ENCODE measurements around the gene INPPL1.

- TF ChIP-seq TAF1 (IDR thresholded peaks at IDR 0.05; ENCODE audit: borderline replicate concordance, insufficient read depth, low read length) (no peak), SIN3A (IDR thresholded peaks at IDR 0.05; ENCODE audit: borderline replicate concordance, insufficient read depth, low read length) (no peak), REST (IDR thresholded peaks at IDR 0.05; ENCODE audit: insufficient read depth in 1 of 2, low read depth in 2 of 2, low read length in 2 of 2) (no peak)
Observed at GRCh38 chr11:72259490-72259889, 34.9 kb downstream of the INPPL1 start.
